OCI-LY1 (cell line): Measurements from ENCODE around the gene RBM10.

Experiments used
- H2AFZ ChIP-seq: fragments of 200-600 bp; sonication (generic), shearing (Covaris generic); 2 replicates; pipeline ENCODE4 v1.6.0; 2014; ENCODE audit warnings: antibody characterized with exemption, mild to moderate bottlenecking, low read length
- H3F3A ChIP-seq: fragments of 200-600 bp; sonication (generic), shearing (Covaris generic); 2 replicates; pipeline ENCODE4 v1.6.0; 2014; ENCODE audit warnings: mild to moderate bottlenecking, antibody characterized with exemption, low read length, moderate library complexity; ENCODE audit not compliant: insufficient read depth
- H3K27ac ChIP-seq: fragments of 200-600 bp; sonication (generic); 2 replicates; pipeline ENCODE4 v1.5.1; 2014; ENCODE audit warnings: low read length, mixed run types, mild to moderate bottlenecking, low read depth; ENCODE audit not compliant: poor library complexity, severe bottlenecking
- H3K27me3 ChIP-seq: fragments of 200-600 bp; sonication (generic); 2 replicates; pipeline ENCODE4 v1.6.0; 2014; ENCODE audit warnings: antibody characterized with exemption, mild to moderate bottlenecking, low read length, moderate library complexity; ENCODE audit not compliant: insufficient read depth
- H3K36me3 ChIP-seq: fragments of 200-600 bp; sonication (generic); 2 replicates; pipeline ENCODE4 v1.6.1; 2014; ENCODE audit warnings: mild to moderate bottlenecking, antibody characterized with exemption, low read length, moderate library complexity, mixed read lengths; ENCODE audit not compliant: insufficient read depth
- H3K4me1 ChIP-seq: fragments of 200-600 bp; sonication (generic); 2 replicates; pipeline ENCODE4 v1.5.1; 2014; ENCODE audit warnings: mild to moderate bottlenecking, low read length, moderate library complexity; ENCODE audit not compliant: insufficient read depth, severe bottlenecking
- H3K4me2 ChIP-seq: fragments of 200-600 bp; sonication (generic), shearing (Covaris generic); 2 replicates; pipeline ENCODE4 v1.6.1; 2014; ENCODE audit warnings: low read length
- H3K4me3 ChIP-seq: fragments of 200-600 bp; sonication (generic); 2 replicates; pipeline ENCODE4 v1.5.1; 2014; ENCODE audit warnings: low read length, low read depth, mild to moderate bottlenecking, mixed read lengths; ENCODE audit not compliant: poor library complexity, severe bottlenecking
- H3K79me2 ChIP-seq: fragments of 200-600 bp; shearing (Covaris generic); 2 replicates; pipeline ENCODE4 v1.6.1; 2016; ENCODE audit warnings: mixed run types, low read length, mixed read lengths; ENCODE audit not compliant: insufficient read depth
- H3K9ac ChIP-seq: fragments of 200-600 bp; sonication (generic), shearing (Covaris generic); 2 replicates; pipeline ENCODE4 v1.6.1; 2014; ENCODE audit warnings: mild to moderate bottlenecking, low read length, mixed read lengths
- H3K9me2 ChIP-seq: fragments of 200-600 bp; sonication (generic), shearing (Covaris generic); 2 replicates; pipeline ENCODE4 v1.6.1; 2014; ENCODE audit warnings: low read depth, mild to moderate bottlenecking, low read length, mixed read lengths
- H3K9me3 ChIP-seq: fragments of 200-600 bp; shearing (Covaris generic); 2 replicates; pipeline ENCODE4 v1.6.1; 2014; ENCODE audit warnings: low read length, mixed read lengths
- H4K20me1 ChIP-seq: fragments of 200-600 bp; sonication (generic), shearing (Covaris generic); 2 replicates; pipeline ENCODE4 v1.6.0; 2016; ENCODE audit warnings: mild to moderate bottlenecking, low read length; ENCODE audit not compliant: insufficient read depth
- EZH2 ChIP-seq: fragments of 200-600 bp; sonication (generic), shearing (Covaris generic); IDR thresholded peaks from 2 replicates; pipeline ENCODE4 v1.8.0; 2017; ENCODE audit warnings: borderline replicate concordance, mixed run types, mild to moderate bottlenecking, antibody characterized with exemption, low read length, moderate library complexity, mixed read lengths
- TF ChIP-seq, protein P1 (sequence below): fragments of 200-600 bp; sonication (generic), shearing (Covaris generic); IDR thresholded peaks from 2 replicates; pipeline ENCODE4 v1.5.1; 2017; ENCODE audit warnings: mild to moderate bottlenecking, antibody characterized with exemption, low read length, moderate library complexity, mixed read lengths

The RBM10 gene

DNA sequence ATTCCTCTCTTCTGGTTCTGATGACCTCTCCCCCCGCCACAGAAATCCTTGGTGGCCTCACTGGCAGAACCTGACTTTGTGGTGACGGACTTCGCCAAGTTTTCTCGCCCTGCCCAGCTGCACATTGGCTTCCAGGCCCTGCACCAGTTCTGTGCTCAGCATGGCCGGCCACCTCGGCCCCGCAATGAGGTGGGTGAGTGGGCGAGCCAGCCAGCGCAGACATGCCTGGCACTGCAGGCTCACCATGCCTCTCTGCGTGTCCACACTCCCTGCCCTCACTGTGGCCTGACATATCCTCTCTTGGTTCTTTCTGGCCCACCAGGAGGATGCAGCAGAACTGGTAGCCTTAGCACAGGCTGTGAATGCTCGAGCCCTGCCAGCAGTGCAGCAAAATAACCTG, 57.3 kb downstream of the RBM10 start:
- TF ChIP-seq, protein P1, sequence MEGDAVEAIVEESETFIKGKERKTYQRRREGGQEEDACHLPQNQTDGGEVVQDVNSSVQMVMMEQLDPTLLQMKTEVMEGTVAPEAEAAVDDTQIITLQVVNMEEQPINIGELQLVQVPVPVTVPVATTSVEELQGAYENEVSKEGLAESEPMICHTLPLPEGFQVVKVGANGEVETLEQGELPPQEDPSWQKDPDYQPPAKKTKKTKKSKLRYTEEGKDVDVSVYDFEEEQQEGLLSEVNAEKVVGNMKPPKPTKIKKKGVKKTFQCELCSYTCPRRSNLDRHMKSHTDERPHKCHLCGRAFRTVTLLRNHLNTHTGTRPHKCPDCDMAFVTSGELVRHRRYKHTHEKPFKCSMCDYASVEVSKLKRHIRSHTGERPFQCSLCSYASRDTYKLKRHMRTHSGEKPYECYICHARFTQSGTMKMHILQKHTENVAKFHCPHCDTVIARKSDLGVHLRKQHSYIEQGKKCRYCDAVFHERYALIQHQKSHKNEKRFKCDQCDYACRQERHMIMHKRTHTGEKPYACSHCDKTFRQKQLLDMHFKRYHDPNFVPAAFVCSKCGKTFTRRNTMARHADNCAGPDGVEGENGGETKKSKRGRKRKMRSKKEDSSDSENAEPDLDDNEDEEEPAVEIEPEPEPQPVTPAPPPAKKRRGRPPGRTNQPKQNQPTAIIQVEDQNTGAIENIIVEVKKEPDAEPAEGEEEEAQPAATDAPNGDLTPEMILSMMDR = no peak
- TF ChIP-seq EZH2 = no peak
- no peaks in the 10 kb centered on the region for H4K20me1 ChIP-seq
- no peak overlapping the region for H3K4me3 ChIP-seq

GRCh38 chrX:47202877-47203276, 57.9 kb downstream of the RBM10 start:
- Histone ChIP-seq H3K27ac (no peak overlapping the region), H4K20me1 (no peaks in the 10 kb centered on the region), H3K4me3 (no peak overlapping the region), H3K36me3 (peaks cover 98% of the 10 kb centered on the region), H3K79me2 (no peaks in the 10 kb centered on the region), H2AFZ (no peak overlapping the region), H3K9ac (no peak overlapping the region), H3K9me2 (no peaks in the 10 kb centered on the region), H3K27me3 (no peaks in the 10 kb centered on the region), H3K4me1 (no peaks in the 10 kb centered on the region), H3K4me2 (no peak overlapping the region), H3K9me3 (no peaks in the 10 kb centered on the region), H3F3A (no peaks in the 10 kb centered on the region)
- TF ChIP-seq, protein P1 = no peak
- no peak for TF ChIP-seq EZH2

More for the DNA sequence above, 57.3 kb downstream of the RBM10 start:
- Histone ChIP-seq H3K27me3 (no peaks in the 10 kb centered on the region), H3F3A (no peaks in the 10 kb centered on the region), H3K4me1 (no peaks in the 10 kb centered on the region), H3K9me3 (no peaks in the 10 kb centered on the region), H2AFZ (no peak overlapping the region), H3K9ac (no peak overlapping the region), H3K4me2 (no peak overlapping the region), H3K36me3 (peaks cover 98% of the 10 kb centered on the region), H3K27ac (no peak overlapping the region), H3K79me2 (peaks cover 2% of the 10 kb centered on the region; the same call in 1 of the 2 replicates), H3K9me2 (no peaks in the 10 kb centered on the region)

DNA sequence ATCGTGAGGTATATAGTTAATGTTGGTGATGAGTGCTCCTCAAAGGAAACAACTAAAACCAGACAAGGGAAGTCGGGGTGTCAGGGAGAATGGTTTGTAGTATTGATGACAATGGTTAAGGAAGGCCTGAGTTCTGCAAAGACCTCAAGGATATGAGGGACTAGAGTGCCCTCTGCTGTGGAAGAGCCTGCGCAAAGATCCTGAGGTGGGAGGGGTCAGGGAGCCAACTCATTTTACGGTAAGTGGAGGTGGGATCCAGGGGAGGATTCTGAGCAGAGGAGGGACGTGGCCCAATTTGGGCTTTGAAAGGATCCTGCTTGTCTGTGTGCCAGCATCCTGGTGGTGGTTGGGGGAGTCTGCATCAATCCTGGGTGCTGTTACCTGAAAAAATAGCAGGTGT, 59.9 kb downstream of the RBM10 start:
- no peaks in the 10 kb centered on the region for H3K4me1 ChIP-seq

More for the DNA sequence above, 59.9 kb downstream of the RBM10 start:
- no peak overlapping the region for H3K9ac ChIP-seq
- H3K27me3 ChIP-seq = no peaks in the 10 kb centered on the region
- H3K4me2 ChIP-seq = no peak overlapping the region
- no peaks in the 10 kb centered on the region for H3K79me2 ChIP-seq
- no peak overlapping the region for H2AFZ ChIP-seq
- no peaks in the 10 kb centered on the region for H3K9me3 ChIP-seq
- no peak overlapping the region for H3K27ac ChIP-seq
- H3K4me3 ChIP-seq = no peak overlapping the region
- H4K20me1 ChIP-seq = no peaks in the 10 kb centered on the region
- H3F3A ChIP-seq = no peaks in the 10 kb centered on the region
- TF ChIP-seq EZH2 = no peak
- TF ChIP-seq, protein P1 = no peak
- H3K9me2 ChIP-seq = no peaks in the 10 kb centered on the region
- H3K36me3 ChIP-seq = peaks cover 98% of the 10 kb centered on the region
